GM12873 (cell line): Measurements from ENCODE around the gene PI4KA.

ENCODE experiments used
- CTCF ChIP-seq: IDR thresholded peaks from 2 replicates; pipeline ENCODE4 v1.5.1; 2012; ENCODE audit warnings: low read depth, mild to moderate bottlenecking, moderate library complexity, low read length, control low read depth; ENCODE audit not compliant: insufficient read depth; ENCODE audit errors: missing control alignments

PI4KA gene

GRCh38 chr22:20864186-20864908 is 5.7 kb upstream of the PI4KA start:
- TF ChIP-seq CTCF = no peak

GRCh38 chr22:20863366-20863765 is 4.8 kb upstream of the PI4KA start:
- no peak for TF ChIP-seq CTCF

GRCh38 chr22:20862540-20862939 is 3.9 kb upstream of the PI4KA start:
- no peak for TF ChIP-seq CTCF

- no peak for TF ChIP-seq CTCF
These were observed 1.0 kb upstream of the PI4KA start for GRCh38 chr22:20859615-20860014.

GRCh38 chr22:20857838-20858614 is 585 bp downstream of the PI4KA start:
- no peak for TF ChIP-seq CTCF

- TF ChIP-seq CTCF = no peak
These were observed 1.4 kb downstream of the PI4KA start for GRCh38 chr22:20857247-20857643.

- TF ChIP-seq CTCF = no peak
These were observed 5.4 kb downstream of the PI4KA start for GRCh38 chr22:20853236-20853660.
